GM18873 (cell line): Measurements from ENCODE around the gene CAPZB.
"Not testable (repeated sequence)": the region's sequence is repeated elsewhere in the genome, so short reads cannot be mapped to it uniquely, and the experiment has no call there.

Experiments
- ATAC-seq: cut with Tn5 transposase; IDR thresholded peaks from one replicate; pipeline ENCODE4 v1.9.1; 2021; ENCODE audit warnings: mild to moderate bottlenecking, moderate library complexity, moderate number of reproducible peaks; ENCODE audit not compliant: unreplicated experiment, low FRiP score

The CAPZB gene

GRCh38 chr1:19499887-19500286, 14.5 kb upstream of the CAPZB start:
- not testable (repeated sequence) for ATAC-seq

- ATAC-seq: not testable (repeated sequence)
Measured at GRCh38 chr1:19497443-19497842, 12.1 kb upstream of the CAPZB start.

- ATAC-seq: no peak
Measured at GRCh38 chr1:19496527-19496874, 11.2 kb upstream of the CAPZB start.

- ATAC-seq: no peak
Measured at GRCh38 chr1:19495799-19496526, 10.6 kb upstream of the CAPZB start.

- no peak for ATAC-seq
Measured at GRCh38 chr1:19495000-19495656, 9.8 kb upstream of the CAPZB start.

GRCh38 chr1:19493547-19493946, 8.2 kb upstream of the CAPZB start:
- no peak for ATAC-seq

GRCh38 chr1:19489996-19490395, 4.7 kb upstream of the CAPZB start:
- ATAC-seq: no peak

GRCh38 chr1:19488136-19488535, 2.8 kb upstream of the CAPZB start:
- ATAC-seq: no peak

GRCh38 chr1:19484798-19485361, 459 bp downstream of the CAPZB start:
- ATAC-seq: peak; percentile 7

- no peak for ATAC-seq
Measured at GRCh38 chr1:19484338-19484797, 971 bp downstream of the CAPZB start.

- no peak for ATAC-seq
Measured at GRCh38 chr1:19483691-19484090, 1.6 kb downstream of the CAPZB start.

- no peak for ATAC-seq
Measured at GRCh38 chr1:19483261-19483660, 2.1 kb downstream of the CAPZB start.

GRCh38 chr1:19481826-19482398, 3.4 kb downstream of the CAPZB start:
- no peak for ATAC-seq

- no peak for ATAC-seq
Measured at GRCh38 chr1:19480282-19480681, 5.1 kb downstream of the CAPZB start.

- no peak for ATAC-seq
Measured at GRCh38 chr1:19479351-19480120, 5.8 kb downstream of the CAPZB start.

- no peak for ATAC-seq
Measured at GRCh38 chr1:19478322-19478721, 7.0 kb downstream of the CAPZB start.

GRCh38 chr1:19477284-19478249, 7.8 kb downstream of the CAPZB start:
- no peak for ATAC-seq

- ATAC-seq: no peak
Measured at GRCh38 chr1:19476450-19477190, 8.7 kb downstream of the CAPZB start.

- no peak for ATAC-seq
Measured at GRCh38 chr1:19475296-19475695, 10.0 kb downstream of the CAPZB start.
